ENCODE results near the gene PHLPP2.

Gene PHLPP2

DNA sequence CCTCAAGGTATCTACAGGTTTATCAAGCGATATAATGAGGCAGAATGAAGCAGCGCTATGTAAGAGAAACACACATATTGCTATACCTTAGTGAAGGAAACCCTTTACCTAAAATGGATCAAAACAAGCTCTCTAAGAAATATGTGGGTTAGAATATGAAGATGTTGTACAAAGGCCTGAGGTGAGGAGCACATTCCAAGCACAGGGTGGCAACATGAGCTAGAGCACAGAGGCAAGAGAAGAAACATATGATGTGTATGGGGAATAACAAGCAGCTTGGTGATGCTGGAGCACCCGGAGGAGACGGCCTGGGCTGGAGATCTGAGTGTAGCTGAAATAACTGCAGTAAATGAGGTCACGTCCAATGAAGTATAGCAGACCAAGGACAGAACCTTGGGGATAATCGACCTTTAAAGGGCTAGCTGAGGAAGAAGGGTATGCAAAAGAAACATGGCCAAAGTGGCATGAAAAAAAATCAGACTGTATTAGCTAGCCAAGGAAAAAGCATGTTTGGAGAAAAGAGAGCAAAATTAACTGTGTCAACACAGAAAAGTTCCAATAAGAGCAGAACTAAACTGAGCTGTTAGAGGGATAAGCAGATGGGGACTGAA, 54.5 kb downstream of the PHLPP2 start:
- no peak for DNase-seq (ENCODE audit: low read depth in 2 of 2)

GRCh38 chr16:71666928-71667707, 57.4 kb downstream of the PHLPP2 start:
- DNase-seq (ENCODE audit: low read depth in 2 of 2): no peak

GRCh38 chr16:71666264-71666663, 58.2 kb downstream of the PHLPP2 start:
- no peak for DNase-seq (ENCODE audit: low read depth in 2 of 2)

GRCh38 chr16:71659471-71659870, 65.0 kb downstream of the PHLPP2 start:
- no peak for DNase-seq (ENCODE audit: low read depth in 2 of 2)

DNA sequence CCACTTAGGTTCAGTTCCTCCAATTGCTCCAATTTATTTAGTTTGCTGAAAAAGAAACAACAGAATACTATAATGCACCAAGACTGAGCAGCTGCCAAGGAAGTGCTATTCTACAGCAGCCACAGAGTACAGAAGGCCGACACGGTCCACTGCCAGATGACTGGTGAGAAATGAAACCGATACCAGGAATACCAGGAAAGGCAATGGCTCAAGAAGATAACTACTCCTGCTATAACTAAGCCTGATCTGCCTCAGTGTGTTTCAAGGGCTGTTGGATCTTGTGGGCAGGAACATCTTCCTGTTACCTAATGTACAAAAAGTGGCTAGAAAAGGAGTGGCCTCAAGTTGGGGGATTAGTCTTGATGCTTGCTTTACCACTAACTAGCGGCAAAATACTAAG, 65.7 kb downstream of the PHLPP2 start:
- DNase-seq (ENCODE audit: low read depth in 2 of 2): no peak

- no peak for DNase-seq (ENCODE audit: low read depth in 2 of 2)
These were observed 74.8 kb downstream of the PHLPP2 start for GRCh38 chr16:71649704-71650103.

DNA sequence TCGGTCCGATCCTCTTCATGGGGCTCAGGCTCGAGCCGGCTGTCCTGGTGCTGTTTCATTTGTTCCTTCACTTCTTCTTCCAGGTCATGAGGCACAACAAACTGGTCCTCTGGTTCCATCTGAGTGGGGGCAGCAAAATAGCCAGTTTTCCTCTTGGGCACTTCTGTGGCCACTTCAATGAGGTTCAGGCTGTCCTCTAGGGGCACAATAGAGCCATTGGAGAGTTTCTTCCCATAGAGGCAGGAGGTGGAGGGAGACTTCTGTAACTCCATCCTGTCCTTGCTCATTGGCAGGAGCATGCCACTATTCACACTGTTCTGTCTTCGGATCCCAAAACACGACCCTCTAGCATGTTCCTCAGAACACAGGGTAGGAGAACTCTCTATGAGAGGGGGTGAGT, 75.6 kb downstream of the PHLPP2 start:
- DNase-seq (ENCODE audit: low read depth in 2 of 2): no peak

GRCh38 chr16:71648162-71648561, 76.3 kb downstream of the PHLPP2 start:
- DNase-seq (ENCODE audit: low read depth in 2 of 2): no peak

- DNase-seq (ENCODE audit: low read depth in 2 of 2): no peak
These were observed 77.1 kb downstream of the PHLPP2 start for GRCh38 chr16:71647391-71647790.

DNA sequence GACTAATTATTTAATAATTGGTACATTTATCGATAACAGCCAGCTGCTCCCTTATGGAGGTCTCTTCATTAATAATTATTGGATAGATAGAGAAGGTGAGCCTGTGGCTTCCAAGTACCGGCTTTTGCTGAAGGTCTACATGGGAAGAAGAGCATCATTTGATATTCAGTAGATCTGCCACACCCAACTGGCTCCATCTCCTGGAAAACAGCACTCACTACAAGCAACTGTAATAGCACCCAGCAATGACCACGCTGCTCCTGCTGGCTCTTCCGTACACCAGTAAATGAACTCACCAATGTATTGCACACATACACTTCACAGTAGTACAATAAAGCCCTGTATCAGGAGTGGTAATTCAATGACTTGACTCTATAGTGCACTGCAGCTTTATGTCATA, 79.1 kb downstream of the PHLPP2 start:
- DNase-seq (ENCODE audit: low read depth in 2 of 2): no peak

GRCh38 chr16:71637398-71637797, 87.1 kb downstream of the PHLPP2 start:
- DNase-seq (ENCODE audit: low read depth in 2 of 2): no peak

DNA sequence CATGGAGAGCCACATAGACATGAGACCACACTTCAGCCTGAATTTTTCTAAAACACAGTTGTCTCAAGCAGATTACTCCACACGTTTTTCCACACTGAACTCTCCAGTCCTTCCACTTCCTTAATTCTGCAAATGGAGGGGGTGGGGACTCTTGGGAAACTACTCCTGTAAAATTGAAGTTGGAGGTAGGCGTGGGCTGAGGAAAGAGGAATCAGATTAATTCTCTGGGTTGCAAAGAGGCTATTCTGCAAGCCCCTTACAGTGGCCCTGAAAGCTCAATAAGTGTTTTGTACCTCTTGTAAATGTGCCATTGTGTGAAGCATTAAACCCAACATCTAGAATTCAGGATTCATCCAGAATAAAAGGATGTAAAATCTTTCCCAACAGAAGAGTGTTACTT, 88.9 kb downstream of the PHLPP2 start:
- no peak for DNase-seq (ENCODE audit: low read depth in 2 of 2)

GRCh38 chr16:71631776-71632175, 92.7 kb downstream of the PHLPP2 start:
- DNase-seq (ENCODE audit: low read depth in 2 of 2): no peak

DNA sequence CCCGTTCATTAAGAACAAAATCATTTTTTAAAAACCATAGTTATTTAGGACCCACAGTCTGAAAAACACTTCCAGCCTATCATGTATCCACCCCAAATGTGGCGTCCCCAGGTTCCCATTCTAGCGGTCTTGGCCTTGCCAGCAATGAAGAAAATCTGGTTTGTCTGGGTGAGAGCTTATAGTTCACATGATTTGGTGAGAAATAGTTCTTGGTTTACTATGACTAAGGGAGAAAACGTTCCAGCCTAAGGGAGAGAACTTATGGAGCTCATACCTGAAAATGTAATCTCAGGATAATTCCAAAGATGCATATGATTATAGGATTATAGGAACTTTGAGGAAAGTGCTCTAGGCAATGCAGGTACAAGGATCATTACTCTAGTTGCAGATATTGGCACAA, 93.7 kb downstream of the PHLPP2 start:
- no peak for DNase-seq (ENCODE audit: low read depth in 2 of 2)

DNA sequence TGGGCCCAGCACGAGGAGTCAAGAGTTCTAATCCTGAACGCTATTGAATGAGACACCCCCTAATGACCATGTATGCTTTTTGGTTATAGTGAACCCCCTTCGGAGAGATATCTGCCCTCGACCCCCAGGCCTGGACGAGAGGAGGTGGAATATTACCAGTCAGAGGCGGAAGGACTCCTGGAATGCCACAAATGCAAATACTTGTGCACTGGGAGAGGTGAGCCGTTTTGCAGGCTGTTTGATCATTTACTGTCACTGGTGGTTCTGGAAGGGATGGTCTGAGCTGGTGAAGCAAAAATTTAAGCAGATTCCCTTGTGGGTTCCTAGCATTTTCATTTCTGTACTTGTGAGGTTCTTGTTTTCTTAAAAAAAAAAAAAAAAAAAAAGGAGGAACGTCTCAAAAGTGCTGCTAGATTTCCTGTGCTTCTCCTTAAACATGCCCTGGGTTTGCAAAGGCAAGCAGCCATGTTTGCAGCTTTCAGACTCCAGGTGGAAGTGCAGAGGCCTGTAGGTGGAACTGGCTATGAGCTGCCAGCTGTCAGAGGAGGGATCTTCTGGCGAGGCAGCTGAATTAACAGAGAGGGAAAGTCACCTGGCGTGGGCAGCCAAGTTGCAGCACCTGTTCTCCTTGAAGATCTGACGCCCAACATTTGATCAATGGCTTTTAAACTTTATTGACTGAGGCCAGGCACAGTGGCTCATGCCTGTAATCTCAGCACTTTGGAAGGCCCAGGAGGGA, 95.1 kb downstream of the PHLPP2 start:
- DNase-seq (ENCODE audit: low read depth in 2 of 2): no peak

- no peak for DNase-seq (ENCODE audit: low read depth in 2 of 2)
These were observed 95.7 kb downstream of the PHLPP2 start for GRCh38 chr16:71628810-71629209.

GRCh38 chr16:71627731-71628181, 96.7 kb downstream of the PHLPP2 start:
- no peak for DNase-seq (ENCODE audit: low read depth in 2 of 2)

DNA sequence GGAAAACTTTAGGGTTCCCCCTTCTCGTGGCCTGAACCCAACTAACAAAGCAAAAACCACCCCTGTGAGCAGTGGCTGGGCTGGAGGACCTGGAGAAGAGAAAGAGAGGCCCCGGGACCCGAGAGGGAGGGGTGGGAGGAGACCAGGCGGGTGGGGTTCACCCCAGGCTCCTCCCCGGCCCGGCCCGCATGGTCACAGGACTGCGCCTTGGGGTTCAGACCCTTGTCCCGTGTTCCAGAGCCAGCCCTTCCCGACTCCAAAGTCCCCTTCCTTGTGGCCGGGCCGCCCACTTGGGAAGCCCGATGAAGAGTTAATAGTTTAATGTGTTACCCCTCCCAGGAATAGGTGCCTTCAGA, 97.7 kb downstream of the PHLPP2 start:
- DNase-seq (ENCODE audit: low read depth in 2 of 2): no peak

- DNase-seq (ENCODE audit: low read depth in 2 of 2): no peak
These were observed 98.3 kb downstream of the PHLPP2 start, which contains the start of gene MARVELD3 for GRCh38 chr16:71626018-71626857. Gene MARVELD3 (plus strand): TSS chr16:71626184. CDS start chr16:71626230, 46 bp downstream.

DNA sequence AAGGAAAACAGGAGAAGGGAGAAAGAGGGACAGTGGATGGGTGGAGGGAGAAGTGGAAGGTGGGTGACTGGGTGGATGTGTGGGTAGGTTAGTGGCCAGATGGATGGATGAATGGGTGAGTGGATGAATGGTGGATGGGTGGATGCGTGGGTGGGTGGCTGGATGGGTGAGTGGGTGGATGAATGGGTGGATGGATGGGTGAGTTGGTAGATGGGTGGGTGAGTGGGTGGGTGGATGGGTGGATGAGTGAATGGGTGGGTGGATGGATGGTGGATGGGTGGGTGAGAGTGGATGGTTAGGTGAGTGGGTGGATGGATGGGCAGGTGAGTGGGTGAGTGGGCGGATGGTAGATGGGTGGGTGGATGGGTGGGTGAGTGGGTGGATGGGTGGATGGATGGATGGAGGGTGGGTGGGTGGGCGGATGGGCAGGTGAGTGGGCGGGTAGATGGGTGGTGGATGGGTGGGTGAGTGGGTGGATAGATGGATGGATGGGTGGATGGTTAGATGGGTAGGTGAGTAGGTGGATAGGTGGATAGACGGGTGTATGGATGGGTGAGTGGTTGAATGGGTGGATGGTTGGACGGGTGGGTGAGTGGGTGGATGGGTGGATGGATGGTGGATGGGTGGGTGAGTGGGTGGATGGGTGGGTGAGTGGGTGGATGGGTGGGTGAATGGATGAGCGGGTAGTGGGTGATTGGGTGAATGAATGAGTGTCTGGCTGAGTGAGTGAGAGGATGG, 99.2 kb downstream of the PHLPP2 start:
- no peak for DNase-seq (ENCODE audit: low read depth in 2 of 2)

GRCh38 chr16:71623597-71623996, 100.9 kb downstream of the PHLPP2 start:
- no peak for DNase-seq (ENCODE audit: low read depth in 2 of 2)
